ENCODE measurements around the gene TTLL13.

TTLL13 gene

DNA sequence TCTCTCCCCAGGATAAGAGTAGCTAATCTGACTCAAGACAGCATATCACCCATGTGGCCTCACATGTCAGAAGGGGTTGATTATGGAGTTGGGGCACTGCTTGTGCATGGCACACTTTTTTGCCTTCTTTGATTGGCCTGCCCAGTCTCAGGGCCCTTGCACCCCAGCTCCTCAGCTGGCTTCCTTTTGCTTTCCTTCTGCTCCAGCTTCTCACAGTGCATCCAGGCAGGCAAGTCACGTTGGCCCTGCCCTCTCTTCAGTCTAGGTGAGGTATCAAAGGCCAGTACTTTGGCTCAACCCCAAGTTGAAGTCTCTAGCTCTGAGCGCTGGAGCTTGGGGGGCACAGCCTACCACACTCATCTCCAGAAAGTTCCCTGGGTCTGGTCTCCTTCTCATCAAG is 58.3 kb downstream of the TTLL13 start:
- no peak for DNase-seq (ENCODE audit: low read depth in 1 of 2, low spot score in 1 of 2)

DNA sequence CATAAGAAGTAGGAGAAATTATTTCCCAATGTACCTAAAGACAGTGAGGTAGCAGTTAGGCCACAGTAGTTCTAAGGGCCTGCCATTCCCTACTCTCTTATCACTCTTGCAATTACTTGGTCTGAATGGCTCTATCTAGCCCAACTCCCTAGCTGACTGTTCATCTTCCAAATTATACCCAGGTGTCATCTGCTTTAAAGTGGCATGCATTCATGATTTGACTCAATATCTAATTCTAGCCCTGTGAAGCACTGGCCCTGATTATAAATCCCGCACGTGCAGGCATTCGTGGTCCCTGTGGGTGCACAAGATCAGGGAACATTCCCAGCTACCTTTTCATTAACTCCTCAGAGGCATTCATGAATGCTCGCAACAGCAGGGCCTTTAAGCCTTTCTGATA is 59.7 kb downstream of the TTLL13 start:
- DNase-seq (ENCODE audit: low read depth in 1 of 2, low spot score in 1 of 2): no peak
